Erythroblast (primary cell): ENCODE results near the gene RNU5D-1.
A peak's percentile ranks its signal among the peaks of the same experiment; 100 is the strongest.
"Not testable (repeated sequence)": the region's sequence is repeated elsewhere in the genome, so short reads cannot be mapped to it uniquely, and the experiment has no call there.

Source experiments
- DNase-seq, 2 experiments: peaks; one replicate each; lab custom pipeline; 2025; lab: John Stamatoyannopoulos, UW
- GATA1 ChIP-seq: IDR thresholded peaks from 2 replicates; pipeline ENCODE4 v1.6.1; 2011; ENCODE audit warnings: low read depth, mild to moderate bottlenecking, control low read depth, low read length, moderate library complexity
- POLR2A ChIP-seq: IDR thresholded peaks from 2 replicates; pipeline ENCODE4 v1.6.1; 2011; ENCODE audit warnings: mild to moderate bottlenecking, low read length

RNU5D-1 gene

DNA sequence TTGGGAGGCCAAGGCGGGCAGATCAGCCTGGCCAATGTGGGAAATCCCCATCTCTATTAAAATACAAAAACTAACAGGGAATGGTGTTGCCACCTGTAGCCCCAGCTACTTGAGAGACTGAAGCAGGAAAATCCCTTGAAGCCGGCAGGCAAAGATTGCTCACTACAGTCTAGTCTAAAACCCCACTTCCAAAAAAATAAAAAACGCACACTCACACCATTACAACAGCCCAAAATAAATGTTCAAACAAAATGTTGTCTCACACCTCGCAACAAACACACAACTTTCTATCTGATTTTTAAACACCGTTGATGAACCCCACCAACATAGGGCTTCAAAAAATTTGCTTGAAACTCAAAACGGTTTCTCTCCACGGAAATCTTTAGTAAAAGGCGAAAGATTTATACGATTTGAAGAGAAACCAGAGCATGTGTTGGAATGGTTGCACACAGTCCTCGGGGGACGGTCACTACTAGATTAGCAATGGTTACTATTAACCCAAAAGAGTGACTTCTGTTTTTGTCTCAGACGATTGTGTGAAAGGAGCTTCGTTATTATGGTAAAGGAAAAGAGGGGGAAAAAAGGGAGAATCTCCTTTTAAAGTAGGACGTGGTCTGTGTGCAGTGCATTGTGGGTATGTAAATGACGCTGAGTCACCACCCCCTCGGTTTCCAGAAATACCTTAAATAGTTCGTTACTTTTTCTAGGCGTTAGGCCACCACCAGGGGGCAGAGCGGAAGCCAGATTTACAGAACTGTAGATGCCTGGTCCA is at the start of gene RNU5D-1:
Gene RNU5D-1 (minus strand): TSS at position 430 of the 772 bp plus-strand sequence.
- TF ChIP-seq POLR2A: peak; percentile 100
- no peak for TF ChIP-seq GATA1
- DNase-seq: peak; percentile 97

DNA sequence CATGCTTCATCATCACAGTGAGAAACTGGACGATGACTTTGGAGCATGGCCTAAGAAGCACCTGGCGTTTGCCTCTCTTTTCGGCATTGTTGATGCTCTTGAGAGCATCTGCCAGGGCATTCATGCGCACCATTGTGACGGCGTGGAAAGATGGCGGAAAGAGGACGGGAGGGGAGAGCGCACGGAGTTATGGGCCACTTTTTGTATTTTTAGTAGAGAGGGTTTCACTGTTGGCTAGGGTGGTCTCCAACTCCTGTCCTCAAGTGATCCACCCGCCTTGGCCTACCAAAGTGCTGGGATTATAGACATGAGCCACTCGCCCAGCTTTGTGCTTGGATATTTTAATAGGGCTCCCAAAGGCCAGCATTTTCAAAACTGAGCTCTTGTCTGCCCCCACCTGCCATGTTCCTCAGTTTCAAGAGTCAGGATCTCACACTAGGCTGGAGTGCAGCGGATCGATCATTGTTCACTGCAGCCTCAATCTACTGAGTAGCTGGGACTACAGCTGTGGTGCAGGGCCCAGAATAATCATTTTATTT is 49.7 kb upstream of the RNU5D-1 start:
- DNase-seq: no peak

DNA sequence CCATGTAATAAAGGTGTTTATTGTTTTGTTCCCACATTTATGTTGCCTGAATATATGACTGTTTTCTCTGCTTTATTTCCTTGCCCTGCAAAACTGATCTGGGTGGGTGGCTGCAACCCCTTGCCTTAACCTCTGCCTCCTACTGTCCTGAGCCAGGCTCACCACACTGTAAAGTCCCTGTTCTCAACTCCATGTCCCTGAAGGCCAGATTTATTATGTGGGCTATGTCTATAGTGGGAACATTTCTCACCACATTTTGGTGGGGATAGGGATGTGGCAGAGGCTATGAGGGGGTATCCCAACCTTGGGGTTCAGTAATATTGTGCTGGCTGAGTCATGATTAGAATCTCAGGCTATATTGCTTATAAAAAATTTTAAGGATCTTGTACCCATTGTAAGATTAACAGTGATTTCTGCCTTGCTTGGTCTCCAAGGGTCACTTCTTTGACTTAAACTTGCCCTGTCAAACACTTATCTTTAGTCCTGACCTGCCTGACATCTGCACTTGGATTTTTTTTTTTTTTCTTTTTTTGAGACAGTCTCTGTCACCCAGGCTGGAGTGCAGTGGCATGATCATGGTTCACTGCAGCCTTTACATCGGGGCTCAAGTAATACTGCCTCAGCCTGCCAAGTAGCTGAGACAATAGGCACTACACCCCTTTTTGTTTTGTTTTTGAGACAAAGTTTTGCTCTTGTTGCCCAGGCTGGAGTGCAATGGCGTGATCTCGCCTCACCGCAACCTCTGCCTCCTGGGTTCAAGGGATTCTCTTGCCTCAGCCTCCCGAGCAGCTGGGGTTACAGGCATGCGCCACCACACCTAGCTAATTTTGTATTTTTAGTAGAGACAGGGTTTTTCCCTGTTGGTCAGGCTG is 48.0 kb upstream of the RNU5D-1 start:
- DNase-seq: no peak
- TF ChIP-seq POLR2A (no peak), GATA1 (no peak)

More for the DNA sequence above, 49.7 kb upstream of the RNU5D-1 start:
- TF ChIP-seq POLR2A (no peak), GATA1 (no peak)

DNA sequence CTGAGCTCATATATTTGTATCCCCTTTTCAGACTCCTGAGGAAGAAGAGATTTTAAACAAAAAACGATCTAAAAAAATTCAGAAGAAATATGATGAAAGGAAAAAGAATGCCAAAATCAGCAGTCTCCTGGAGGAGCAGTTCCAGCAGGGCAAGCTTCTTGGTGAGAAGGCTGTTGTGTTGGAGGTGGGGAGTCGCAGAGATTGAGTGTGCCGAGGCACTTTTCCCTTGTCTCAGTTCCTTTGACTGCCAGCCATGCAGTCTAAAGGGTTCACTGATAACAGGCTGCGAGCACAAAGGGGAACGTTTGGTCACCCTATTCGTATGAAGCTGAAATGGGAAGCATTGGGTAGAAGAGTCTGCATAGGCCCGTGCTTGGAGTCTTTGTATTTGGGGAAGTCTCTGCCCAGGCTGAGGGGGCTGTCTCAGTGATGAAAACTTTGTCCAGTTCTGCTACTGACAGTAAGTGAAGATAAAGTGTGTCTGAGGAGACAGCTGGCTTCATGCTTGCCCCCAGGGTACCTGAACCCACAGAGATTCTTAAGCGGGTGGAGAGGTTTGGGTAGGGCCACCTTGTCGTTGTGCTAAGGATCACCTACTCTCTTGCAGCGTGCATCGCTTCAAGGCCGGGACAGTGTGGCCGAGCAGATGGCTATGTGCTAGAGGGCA is 47.1 kb upstream of the RNU5D-1 start:
- no peak for TF ChIP-seq POLR2A
- no peak for TF ChIP-seq GATA1
- DNase-seq: no peak

DNA sequence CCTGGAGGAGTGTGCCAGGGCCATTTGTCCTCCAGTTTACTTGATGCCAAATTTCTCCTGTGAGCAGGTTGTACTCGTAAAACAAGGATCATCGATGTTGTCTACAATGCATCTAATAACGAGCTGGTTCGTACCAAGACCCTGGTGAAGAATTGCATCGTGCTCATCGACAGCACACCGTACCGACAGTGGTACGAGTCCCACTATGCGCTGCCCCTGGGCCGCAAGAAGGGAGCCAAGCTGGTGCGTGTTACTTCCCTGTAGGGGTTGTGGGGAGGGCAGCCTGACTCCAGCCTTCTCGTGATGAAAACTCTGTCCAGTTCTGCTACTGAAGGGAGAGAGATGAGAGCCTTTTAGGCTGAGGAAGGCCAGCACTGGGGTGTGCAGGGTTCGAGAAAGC is 46.6 kb upstream of the RNU5D-1 start:
- no peak for TF ChIP-seq POLR2A
- TF ChIP-seq GATA1: no peak
- DNase-seq: no peak

DNA sequence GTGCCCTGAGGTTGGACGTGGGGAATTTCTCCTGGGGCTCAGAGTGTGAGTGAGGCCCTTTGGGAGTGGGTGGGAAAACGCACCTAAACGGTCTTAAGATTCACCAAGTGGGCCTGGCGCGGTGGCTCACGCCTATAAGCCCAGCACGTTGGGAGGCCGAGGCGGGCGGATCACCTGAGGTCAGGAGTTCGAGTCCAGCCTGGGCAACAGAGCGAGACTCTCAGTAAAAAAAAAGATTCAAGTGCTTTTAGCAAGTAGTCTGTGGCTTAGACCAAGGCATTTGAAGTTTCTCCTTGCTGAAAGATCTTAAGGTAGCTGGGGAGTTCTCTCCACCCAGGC is 45.7 kb upstream of the RNU5D-1 start:
- DNase-seq: peak in 1 of 2 experiments; percentile 44
- TF ChIP-seq GATA1 (no peak), POLR2A (no peak)

DNA sequence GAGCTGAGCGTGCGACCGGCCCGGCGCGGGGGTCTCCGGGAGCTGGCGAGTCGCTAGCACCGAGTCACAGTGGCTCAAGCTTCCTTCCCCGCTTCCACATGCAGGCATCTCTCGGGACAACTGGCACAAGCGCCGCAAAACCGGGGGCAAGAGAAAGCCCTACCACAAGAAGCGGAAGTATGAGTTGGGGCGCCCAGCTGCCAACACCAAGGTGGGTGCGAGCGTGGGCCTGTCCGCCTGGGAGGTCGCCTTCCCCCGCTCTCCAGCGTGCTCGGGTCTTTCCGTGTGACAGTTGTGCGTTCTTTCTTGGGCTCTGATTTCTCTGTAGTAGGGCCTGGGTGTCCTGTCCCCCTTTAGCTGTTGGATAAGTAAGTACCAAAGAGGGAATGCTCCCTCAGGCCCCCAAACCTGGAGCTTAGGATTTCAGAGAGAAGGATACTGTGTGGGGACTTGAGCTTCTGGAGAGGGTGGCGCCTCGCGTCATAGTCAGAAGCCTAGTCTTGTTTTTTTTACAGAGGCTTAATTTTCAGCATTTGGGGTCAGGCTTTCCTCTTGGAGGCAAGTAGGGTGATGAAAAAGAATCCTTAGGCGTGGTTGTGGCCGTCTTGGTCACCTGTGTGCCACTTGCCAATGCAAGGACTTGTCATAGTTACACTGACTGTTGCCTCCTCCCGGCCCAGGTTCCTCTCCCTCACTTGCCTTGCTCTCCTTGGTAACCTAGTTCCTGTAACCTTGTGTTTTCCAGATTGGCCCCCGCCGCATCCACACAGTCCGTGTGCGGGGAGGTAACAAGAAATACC is 45.2 kb upstream of the RNU5D-1 start:
- TF ChIP-seq POLR2A (no peak), GATA1 (no peak)
- DNase-seq: peak; percentile 53 to 69

DNA sequence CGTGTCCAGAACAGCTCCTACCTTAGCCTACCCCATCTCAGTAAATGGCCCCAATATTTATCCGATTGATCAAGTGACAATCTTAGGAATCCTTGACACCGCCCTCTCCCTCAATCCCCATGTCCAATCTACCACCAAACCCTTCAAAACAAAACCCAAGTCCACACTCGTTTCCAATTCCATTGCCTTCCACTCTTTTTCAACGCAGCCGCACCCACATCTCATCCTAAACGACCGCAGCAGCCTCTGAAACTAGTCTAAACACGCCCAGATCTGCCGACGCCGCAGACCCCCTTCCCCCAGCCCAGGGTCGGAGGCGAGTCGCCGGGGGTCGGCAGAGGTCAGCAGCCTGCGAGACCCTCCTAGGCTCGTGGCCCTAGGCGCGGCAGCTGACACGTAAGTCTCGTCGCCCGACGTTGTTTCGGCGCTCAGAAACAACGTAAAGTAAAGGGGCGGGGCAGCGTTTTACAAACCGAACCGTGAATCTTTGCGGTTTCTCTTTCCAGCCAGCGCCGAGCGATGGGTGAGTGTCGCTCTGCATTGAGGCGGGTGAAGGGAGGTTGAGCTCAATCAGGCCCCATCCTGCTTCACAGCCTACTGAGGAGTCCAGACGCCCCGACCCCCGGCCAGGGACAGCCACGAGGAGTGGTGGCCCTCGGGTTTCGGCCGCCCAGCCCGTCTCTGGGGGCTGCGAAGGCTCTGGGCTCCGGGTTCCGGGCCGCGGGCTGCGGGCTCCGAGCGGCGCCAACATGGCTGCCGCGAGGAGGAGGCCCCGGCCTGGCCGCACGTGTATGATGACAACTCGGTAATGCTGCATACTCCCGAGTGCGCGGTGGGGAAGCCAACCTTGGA is 44.3 kb upstream of the RNU5D-1 start, which contains the start of gene RPS8:
Gene RPS8 (plus strand): TSS at position 463 of the 852 bp plus-strand sequence. CDS start 57 bp downstream, at position 520.
- TF ChIP-seq GATA1 (no peak), POLR2A (peak; percentile 99)
- peak; percentile 96 to 97 for DNase-seq

DNA sequence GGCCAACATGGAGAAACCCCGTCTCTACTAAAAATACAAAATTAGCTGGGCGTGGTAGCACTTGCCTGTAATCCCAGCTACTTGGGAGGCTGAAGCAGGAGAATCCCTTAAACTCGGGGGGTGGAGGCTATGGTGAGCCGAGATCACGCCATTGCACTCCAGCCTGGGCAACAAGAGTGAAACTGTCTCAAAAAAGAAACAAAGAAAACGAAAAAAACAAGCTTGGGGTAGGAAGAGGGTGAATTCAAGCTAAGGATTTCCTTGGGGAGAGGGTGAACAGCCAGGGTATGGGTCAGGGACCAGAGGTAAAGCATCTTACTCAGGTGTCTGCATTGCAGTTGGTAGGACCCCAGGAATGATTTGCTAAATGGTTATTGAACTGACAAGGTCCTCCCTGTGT is 35.5 kb upstream of the RNU5D-1 start:
- DNase-seq: not testable (repeated sequence)

DNA sequence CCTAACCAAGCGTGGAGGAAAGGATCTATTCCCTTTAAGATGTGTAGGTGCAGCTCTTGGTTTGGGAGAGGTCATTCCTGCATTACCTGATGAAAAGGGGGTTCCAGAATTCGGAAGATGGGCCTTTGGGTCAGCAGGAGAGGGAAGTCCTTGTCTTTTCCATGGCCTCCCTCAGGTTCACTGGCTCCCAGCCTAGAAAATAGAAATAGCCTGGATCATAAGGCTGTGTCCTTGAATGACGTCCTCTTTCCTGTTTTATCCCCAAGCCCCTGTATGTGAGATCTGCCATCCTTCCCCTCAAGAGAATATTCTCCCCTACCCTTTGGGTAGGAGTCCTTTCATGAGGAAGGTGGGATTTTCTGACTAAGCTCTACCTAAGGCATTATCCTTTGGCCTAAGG is 29.9 kb upstream of the RNU5D-1 start:
- no peak for DNase-seq
- TF ChIP-seq POLR2A: no peak
- TF ChIP-seq GATA1: no peak

DNA sequence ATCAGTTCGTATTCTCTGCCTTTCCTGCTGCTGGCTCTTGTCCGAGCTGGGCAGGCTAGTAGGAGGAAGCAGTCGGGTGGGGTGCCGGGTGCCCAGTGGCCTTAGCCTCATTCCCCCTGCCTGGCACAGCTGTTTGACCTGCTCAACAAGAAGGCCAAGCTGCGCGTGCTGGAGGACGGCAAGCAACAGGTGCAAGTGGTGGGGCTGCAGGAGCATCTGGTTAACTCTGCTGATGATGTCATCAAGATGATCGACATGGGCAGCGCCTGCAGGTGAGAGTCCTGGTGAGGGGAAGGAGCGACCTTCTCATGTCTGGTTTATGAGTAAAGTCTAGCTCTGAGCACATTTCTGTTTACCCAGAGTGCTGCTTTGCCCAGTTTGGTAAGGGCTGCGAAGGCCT is 28.1 kb upstream of the RNU5D-1 start:
- TF ChIP-seq POLR2A: no peak
- TF ChIP-seq GATA1: no peak
- no peak for DNase-seq

DNA sequence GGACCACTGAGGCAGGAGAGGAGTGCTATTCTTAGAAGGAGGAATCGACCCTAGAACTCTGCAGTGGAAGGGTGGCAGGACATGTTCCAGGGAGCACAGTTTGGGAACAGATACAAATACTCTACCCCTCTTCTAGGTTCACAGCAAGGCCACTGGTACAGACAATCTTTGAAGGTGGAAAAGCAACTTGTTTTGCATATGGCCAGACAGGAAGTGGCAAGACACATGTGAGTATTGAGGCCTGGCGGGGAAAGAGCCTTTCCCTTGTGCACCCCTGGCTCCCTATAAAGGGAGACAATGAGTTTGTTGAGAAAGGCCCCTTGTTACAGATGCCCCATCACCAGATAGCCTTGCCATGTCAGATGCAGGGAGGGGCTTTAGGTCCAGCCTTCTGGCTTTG is 26.4 kb upstream of the RNU5D-1 start:
- DNase-seq: no peak

DNA sequence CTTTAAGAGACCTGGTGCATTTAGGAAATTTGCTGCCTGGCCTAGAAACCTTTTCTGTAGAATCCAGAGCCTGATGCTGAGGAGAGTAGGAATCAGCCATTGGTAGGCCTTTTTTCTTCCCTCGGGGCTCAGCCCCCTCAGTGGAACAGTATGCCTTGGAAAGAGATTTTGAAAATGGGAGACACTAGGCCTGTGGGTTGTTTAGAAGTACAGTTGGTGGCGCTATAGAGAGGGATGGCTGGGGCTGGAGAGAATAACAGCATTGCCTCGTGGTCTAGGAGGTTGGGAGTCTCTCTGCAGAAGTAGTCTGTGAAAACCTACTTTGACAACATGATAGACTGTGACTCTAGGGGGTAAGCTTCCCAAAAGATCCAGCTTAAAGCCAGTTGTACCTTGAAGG is 16.9 kb upstream of the RNU5D-1 start:
- TF ChIP-seq POLR2A (no peak), GATA1 (no peak)
- DNase-seq: no peak

More for the DNA sequence above, 26.4 kb upstream of the RNU5D-1 start:
- TF ChIP-seq POLR2A: no peak
- TF ChIP-seq GATA1: no peak
